NCI-H146 (cell line): ENCODE measurements around the gene RAPGEF3.

ENCODE experiments used
- DNase-seq: peaks from one replicate; lab custom pipeline; 2025; lab: John Stamatoyannopoulos, UW

Gene RAPGEF3

DNA sequence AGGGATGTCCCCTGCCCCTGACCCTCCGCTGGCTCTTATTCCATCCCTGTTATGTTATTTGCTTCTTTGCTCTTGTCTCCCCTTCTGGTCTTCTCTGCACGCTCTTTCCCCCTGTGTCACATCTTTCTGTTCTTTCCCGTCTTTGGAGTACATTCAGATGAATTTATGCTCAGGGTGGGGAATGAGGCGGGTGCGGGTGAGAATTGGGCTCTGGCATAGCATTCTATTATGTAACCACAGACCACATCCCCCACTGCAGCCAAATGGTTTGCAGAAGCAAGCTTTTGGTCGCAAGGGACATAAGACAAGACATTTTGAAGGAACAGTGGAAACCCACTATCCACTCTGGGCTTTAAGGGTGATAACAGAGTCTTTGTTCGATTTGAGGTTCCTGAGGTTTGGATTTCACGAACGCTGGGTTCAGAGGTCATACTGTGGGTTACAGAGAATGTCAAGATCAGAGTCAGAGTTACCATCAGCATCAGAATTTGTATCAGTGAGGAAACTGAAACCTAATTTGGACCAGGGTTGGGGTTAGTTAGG lies 37.2 kb downstream of the RAPGEF3 start:
- no peak for DNase-seq

- DNase-seq = no peak
These were observed 40.1 kb downstream of the RAPGEF3 start for GRCh38 chr12:47718531-47718930.

GRCh38 chr12:47717443-47718193 lies 41.1 kb downstream of the RAPGEF3 start:
- peak; percentile 72 for DNase-seq

GRCh38 chr12:47717046-47717442 lies 41.6 kb downstream of the RAPGEF3 start:
- no peak for DNase-seq

DNA sequence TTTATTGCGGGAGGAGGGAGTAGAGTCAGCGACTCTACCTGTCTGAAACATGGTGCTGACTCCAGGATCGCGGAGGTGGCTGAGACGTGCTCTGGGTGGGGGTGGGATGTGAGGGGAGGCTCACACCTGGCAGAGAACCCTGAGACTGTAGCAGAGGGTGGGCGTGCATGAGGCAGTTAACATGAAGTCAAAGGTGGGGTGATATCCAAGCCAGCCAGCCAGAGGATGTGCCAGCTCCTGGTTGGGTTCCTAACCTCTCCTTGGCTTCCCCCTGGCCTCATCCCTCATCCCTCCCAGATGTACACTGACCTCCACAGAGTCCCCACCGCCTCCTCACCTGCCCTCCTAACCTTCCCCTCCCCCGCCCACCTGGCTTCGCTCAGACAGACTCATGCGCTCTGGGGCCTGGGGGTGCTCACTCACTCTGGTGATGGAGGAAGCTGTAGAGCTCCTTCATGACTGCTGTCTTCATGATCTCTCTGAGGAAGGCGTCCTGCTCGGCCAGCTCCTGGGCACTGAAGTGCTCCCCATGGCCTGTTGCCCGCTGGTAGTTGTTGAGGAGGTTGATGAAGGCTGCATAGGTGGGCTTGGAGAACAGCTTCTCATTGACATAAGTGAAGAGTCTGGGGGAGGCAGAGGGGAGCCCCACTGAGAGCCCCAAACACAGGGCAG lies 42.7 kb downstream of the RAPGEF3 start:
- no peak for DNase-seq

- peak; percentile 86 for DNase-seq
These were observed 43.2 kb downstream of the RAPGEF3 start for GRCh38 chr12:47715393-47715876.

- no peak for DNase-seq
These were observed 43.8 kb downstream of the RAPGEF3 start for GRCh38 chr12:47714826-47715386.

GRCh38 chr12:47712171-47712570 lies 46.5 kb downstream of the RAPGEF3 start:
- DNase-seq = no peak

- DNase-seq = no peak
These were observed 47.2 kb downstream of the RAPGEF3 start for GRCh38 chr12:47711448-47711847.

DNA sequence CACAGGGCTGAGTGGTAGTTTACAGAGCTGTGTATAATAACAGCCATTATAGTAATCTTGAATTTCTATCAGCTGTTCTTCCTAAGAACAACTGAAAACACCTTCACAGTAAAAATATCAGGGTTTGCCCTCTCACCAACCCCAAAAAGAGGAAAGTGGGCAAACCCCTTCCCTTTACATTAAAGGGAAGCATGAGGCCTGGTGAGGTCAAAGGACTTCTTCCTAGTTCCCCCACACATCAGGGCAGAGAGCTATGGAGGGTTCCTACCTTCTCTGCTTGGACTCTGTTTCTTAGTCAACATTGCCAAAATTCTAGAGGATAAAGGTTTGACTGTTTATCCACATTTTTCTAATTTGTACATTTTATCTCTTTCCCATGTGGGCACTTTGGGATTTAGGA lies 48.4 kb downstream of the RAPGEF3 start:
- DNase-seq = no peak

- no peak for DNase-seq
These were observed 49.0 kb downstream of the RAPGEF3 start for GRCh38 chr12:47709671-47710070.

DNA sequence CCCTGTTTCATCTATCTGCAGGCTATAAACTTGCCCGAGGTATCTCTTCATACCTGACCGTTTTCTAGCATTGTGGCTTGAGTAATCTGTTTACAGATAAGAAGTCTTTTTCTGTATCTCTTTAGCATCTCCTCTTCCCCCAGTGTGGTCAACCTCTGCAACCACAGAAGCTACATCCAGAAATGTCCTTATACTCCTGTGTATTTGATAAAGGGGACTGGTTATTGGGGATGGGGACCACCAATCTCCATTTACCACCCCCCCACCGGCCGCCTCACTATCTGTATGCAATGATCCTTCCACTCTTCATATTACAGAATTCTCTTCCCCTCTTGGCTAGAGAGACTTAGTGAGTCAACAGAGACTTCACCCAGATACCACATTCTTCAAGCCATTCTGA lies 49.4 kb downstream of the RAPGEF3 start:
- no peak for DNase-seq

GRCh38 chr12:47707905-47708543 lies 50.7 kb downstream of the RAPGEF3 start:
- no peak for DNase-seq

GRCh38 chr12:47707355-47707754 lies 51.3 kb downstream of the RAPGEF3 start:
- no peak for DNase-seq

DNA sequence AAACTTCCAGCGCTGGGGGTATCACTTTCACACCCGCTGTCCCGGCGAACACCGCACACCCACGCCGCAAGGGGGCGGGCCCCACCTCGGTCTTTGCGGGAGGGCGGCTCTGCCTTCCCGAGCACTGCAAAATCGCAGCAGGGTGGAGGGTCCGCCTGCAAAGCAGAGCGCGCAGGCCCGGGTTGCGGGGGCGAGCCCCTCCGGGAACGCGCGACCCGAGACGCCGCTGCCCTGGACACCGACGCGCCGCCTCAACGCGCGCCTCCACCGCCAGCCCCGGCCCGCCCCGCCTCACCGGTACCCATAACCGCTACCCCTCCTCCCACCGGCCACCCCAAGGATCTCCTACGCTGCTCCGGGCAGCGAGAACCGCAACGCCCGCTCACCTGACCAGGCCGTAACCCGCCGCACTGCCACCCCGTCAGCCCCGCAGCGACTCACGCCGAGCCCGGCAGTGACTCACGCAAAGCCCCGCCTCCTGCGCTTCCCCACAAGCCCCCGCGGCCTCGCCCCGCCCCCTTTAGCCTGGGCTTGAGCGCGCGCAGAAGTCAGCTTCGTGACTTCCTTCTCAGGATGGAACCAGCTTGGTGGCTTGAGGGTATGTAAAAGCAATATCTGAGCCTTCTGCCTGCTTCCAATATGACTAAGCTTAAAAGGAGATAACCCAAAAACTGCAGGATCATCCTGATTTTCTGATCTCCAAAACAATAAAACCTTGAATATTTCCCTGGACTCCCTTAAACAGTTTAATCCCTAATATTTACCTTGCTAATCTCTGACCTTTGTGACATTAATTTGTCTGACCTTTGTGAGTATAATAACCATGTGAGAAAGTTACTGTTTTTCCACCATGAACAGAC lies 52.9 kb downstream of the RAPGEF3 start, which contains the start of gene RPAP3:
TSS of gene RPAP3 (minus strand) at position 465 of the 860 bp plus-strand sequence. CDS start 3,190 bp downstream, outside the sequence.
- DNase-seq = peak; percentile 98

DNA sequence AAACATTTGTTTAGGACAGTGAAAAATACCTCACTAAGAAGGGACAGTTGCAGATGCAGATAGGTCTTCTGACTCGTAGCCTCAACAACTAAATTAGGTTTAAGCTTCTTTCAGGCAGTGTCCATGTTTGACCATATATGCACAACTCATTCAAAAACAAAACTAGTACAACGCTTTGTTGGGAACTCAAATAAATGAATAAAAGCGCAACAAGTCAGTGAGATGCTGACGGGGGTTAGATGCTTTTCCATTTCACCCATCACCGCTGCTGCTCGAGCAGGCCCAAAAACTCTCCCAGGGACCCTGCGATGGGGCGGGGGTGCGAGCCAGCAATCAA lies 53.5 kb downstream of the RAPGEF3 start:
- DNase-seq = no peak

- DNase-seq = no peak
These were observed 54.0 kb downstream of the RAPGEF3 start for GRCh38 chr12:47704719-47705118.

- DNase-seq = no peak
These were observed 58.4 kb downstream of the RAPGEF3 start for GRCh38 chr12:47700263-47700662.

DNA sequence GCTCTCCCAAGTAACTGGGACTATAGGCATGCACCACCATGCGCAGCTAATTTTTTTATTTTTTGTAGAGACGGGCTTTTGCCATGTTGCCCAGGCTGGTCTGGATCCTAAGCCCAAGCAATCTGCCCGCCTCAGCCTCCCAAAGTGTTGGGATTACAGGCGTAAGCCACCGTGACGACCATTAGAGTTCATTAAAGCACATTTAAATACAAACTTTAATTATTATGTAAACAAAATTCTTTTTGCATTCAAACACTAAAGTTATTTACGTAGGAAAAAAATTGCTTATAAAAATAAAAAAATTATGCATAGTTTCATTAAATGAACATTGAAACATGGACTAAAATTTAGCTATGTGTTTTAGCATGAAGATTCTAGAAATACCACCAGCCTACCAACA lies 60.0 kb downstream of the RAPGEF3 start:
- DNase-seq = no peak

DNA sequence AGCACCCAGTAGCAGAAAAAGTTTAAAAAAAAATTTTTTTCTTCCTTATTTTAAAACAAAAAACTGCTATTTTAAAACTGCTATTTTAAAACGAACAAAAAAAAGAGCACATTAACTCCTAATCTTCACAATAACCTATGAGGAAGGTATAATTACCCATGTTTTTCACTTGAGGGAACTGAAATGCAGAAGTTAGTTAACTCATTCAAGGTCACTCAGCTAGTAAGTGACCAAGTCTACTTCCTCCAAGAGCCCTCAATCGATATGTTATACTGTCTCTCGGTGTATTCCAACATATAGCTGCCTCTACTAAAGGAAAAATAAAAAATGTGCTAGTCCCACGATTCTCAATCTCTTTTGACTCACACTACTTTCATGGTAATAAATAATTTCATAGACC lies 60.6 kb downstream of the RAPGEF3 start:
- no peak for DNase-seq

DNA sequence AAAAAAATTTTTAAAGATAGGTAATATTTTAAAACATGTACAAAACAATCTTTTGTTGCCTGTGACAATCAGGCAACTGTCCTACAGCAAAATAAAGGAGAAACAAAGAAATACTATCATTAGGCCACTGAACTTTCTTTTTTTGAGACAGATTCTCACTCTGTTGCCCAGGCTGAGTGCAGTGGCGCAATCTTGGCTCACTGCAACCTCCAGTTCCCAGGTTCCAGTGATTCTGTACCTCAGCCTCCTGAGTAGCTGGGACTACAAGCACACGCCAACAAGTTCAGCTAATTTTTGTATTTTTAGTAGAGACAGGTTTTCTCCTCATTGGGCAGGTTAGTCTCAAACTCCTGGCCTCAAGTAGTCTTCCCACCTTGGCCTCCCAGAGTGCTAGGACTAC lies 69.5 kb downstream of the RAPGEF3 start:
- no peak for DNase-seq
